Stimulated activated naive CD8-positive, alpha-beta T cell treated with anti-CD3 and anti-CD28 coated beads, Interleukin-15, amount 100 ng/mL, for 72 hours (primary cell): ENCODE data around the gene ELF1.
"Not testable (repeated sequence)": the region's sequence is repeated elsewhere in the genome, so short reads cannot be mapped to it uniquely, and the experiment has no call there.

Experiments
- ATAC-seq: fragments of 150-1000 bp; cut with Tn5 transposase; 2 replicates; pipeline ENCODE4 v1.10.0; 2021; ENCODE audit warnings: mild to moderate bottlenecking, moderate library complexity
- DNase-seq, 2 donors: peaks; one replicate each; pipeline ENCODE4 v3.0.0; 2021 to 2022
- H3K27ac Mint-ChIP-seq, 2 donors: one replicate each; pipeline ENCODE4 v1.8.0; 2022; ENCODE audit warnings: mild to moderate bottlenecking in 2 of 2, mixed read lengths in 2 of 2, moderate library complexity in 2 of 2
- H3K27me3 Mint-ChIP-seq: one replicate; pipeline ENCODE4 v1.8.0; 2022; ENCODE audit warnings: mixed read lengths
- H3K4me1 Mint-ChIP-seq: one replicate; pipeline ENCODE4 v1.8.0; 2022; ENCODE audit warnings: mild to moderate bottlenecking, mixed read lengths
- H3K4me3 Mint-ChIP-seq, 2 donors: one replicate each; pipeline ENCODE4 v1.8.0; 2022; ENCODE audit warnings: mild to moderate bottlenecking in 2 of 2, mixed read lengths in 2 of 2, moderate library complexity in 1 of 2
- H3K9me3 Mint-ChIP-seq, 2 donors: one replicate each; pipeline ENCODE4 v1.8.0; 2022; ENCODE audit warnings: mixed read lengths in 2 of 2

ELF1 gene

GRCh38 chr13:40927929-40928328 is 91.2 kb downstream of the ELF1 start:
- Mint-ChIP-seq H3K9me3 (no peaks in the 10 kb centered on the region), H3K27ac (peak overlapping the region in 1 of 2 donors; percentile 88), H3K27me3 (no peaks in the 10 kb centered on the region), H3K4me1 (peaks cover 15% of the 10 kb centered on the region), H3K4me3 (no peak overlapping the region)
- ATAC-seq (no peak), DNase-seq (no peak)

GRCh38 chr13:40923867-40924266 is 95.2 kb downstream of the ELF1 start:
- DNase-seq (no peak), ATAC-seq (no peak)
- no peaks in the 10 kb centered on the region for H3K9me3 Mint-ChIP-seq
- no peaks in the 10 kb centered on the region for H3K27me3 Mint-ChIP-seq
- H3K27ac Mint-ChIP-seq: peak overlapping the region in 1 of 2 donors; percentile 19
- no peak overlapping the region for H3K4me3 Mint-ChIP-seq
- H3K4me1 Mint-ChIP-seq: peaks cover 20% of the 10 kb centered on the region

DNA sequence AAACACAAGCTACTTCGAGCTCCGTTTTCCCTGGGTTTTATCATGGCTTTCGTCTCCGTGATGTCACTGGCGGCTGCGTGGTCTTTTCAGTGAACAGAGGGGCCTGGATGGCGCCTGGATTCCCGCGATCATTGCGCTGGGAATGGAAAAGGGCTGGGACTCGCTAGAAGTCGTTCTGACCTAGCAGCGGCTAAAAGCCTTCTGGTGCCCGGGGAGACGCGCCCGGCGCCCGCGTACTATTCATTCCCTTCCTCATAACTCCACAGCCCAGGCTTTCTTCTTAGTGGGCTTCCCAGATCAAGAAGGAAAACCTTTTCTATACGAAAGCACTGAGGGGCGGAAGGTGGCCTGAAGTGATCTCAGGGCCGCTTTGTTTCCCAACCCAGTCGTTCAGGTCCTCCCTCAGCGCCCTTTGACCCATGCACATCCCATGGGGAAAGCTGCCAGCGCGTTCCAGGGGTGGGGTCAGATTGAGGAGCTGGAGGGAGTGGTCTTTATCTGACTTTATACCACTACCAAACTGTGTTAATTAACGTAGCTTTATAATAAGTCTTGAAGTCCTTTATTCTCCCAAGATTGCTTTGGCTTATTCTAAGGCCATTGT is 96.6 kb downstream of the ELF1 start:
- Mint-ChIP-seq H3K27me3 (no peaks in the 10 kb centered on the region), H3K27ac (peak overlapping the region; percentile 86 to 92), H3K9me3 (no peaks in the 10 kb centered on the region), H3K4me1 (peaks cover 17% of the 10 kb centered on the region), H3K4me3 (peak overlapping the region; percentile 69 to 76)
- DNase-seq (no peak), ATAC-seq (no peak)

DNA sequence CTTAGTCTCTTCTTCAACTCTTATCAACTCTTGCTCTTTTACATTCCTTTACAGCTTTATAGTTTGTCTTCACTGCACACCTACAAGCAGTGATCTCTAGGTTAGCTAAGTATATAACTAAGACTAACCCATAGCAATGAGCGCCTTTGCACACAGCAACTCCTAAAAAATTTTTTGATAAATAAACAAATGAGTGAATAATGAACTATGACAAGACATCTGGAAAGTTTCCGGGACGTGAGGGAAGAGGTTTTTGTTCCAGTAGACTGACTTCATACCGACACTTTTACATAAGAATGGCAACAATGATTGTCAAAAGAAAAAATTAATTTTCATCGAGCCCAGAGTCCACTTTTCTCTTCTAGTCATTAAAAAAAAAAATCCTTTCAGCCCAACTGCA is 98.3 kb downstream of the ELF1 start:
- DNase-seq (no peak), ATAC-seq (no peak)
- Mint-ChIP-seq H3K9me3 (no peaks in the 10 kb centered on the region), H3K27ac (peak overlapping the region; percentile 95 to 97), H3K4me3 (peak overlapping the region; percentile 90), H3K27me3 (no peaks in the 10 kb centered on the region), H3K4me1 (peaks cover 31% of the 10 kb centered on the region)

- not testable (repeated sequence) for H3K9me3 Mint-ChIP-seq, H3K27me3 Mint-ChIP-seq, H3K27ac Mint-ChIP-seq, DNase-seq, ATAC-seq
- Mint-ChIP-seq H3K4me3 (peak overlapping the region; percentile 37 to 90), H3K4me1 (peaks cover 31% of the 10 kb centered on the region)
Measured at GRCh38 chr13:40919901-40920300, 99.2 kb downstream of the ELF1 start.

- H3K27me3 Mint-ChIP-seq: no peaks in the 10 kb centered on the region
- ATAC-seq (no peak), DNase-seq (no peak)
- peaks cover 27% of the 10 kb centered on the region for H3K4me1 Mint-ChIP-seq
- no peak overlapping the region for H3K4me3 Mint-ChIP-seq
- H3K27ac Mint-ChIP-seq: no peak overlapping the region
- H3K9me3 Mint-ChIP-seq: no peaks in the 10 kb centered on the region
Measured at GRCh38 chr13:40916207-40916998, 102.7 kb downstream of the ELF1 start.

GRCh38 chr13:40914863-40915262 is 104.3 kb downstream of the ELF1 start:
- H3K9me3 Mint-ChIP-seq, H3K27me3 Mint-ChIP-seq, H3K27ac Mint-ChIP-seq, ATAC-seq, H3K4me3 Mint-ChIP-seq, DNase-seq: not testable (repeated sequence)
- peaks cover 31% of the 10 kb centered on the region for H3K4me1 Mint-ChIP-seq

DNA sequence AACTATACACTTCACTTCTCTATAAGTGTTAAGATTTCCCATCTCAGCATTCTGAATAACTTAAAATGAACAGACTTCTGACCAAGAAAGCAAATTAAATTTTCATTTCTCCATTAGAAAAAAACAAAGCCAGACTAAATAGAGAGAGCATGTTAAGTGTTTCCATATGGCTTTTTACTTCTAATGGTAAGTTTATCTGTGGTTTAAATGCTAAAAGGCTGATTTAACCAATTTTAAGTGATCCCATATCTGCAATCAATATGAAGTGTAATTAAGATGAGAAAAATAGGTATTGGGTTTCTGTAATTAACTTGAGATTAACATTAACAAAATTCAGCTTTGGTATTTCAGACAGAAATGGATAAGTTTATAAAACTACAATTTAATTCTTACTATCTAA is 107.8 kb downstream of the ELF1 start:
- H3K4me1 Mint-ChIP-seq: peaks cover 26% of the 10 kb centered on the region
- H3K4me3 Mint-ChIP-seq: no peak overlapping the region
- no peak overlapping the region for H3K27ac Mint-ChIP-seq
- H3K27me3 Mint-ChIP-seq: no peaks in the 10 kb centered on the region
- DNase-seq (no peak), ATAC-seq (no peak)
- no peaks in the 10 kb centered on the region for H3K9me3 Mint-ChIP-seq

GRCh38 chr13:40910324-40911050 is 108.6 kb downstream of the ELF1 start:
- DNase-seq (no peak), ATAC-seq (peak; percentile 71)
- H3K9me3 Mint-ChIP-seq: no peaks in the 10 kb centered on the region
- H3K27me3 Mint-ChIP-seq: no peaks in the 10 kb centered on the region
- no peak overlapping the region for H3K27ac Mint-ChIP-seq
- H3K4me3 Mint-ChIP-seq: no peak overlapping the region
- H3K4me1 Mint-ChIP-seq: peaks cover 23% of the 10 kb centered on the region

DNA sequence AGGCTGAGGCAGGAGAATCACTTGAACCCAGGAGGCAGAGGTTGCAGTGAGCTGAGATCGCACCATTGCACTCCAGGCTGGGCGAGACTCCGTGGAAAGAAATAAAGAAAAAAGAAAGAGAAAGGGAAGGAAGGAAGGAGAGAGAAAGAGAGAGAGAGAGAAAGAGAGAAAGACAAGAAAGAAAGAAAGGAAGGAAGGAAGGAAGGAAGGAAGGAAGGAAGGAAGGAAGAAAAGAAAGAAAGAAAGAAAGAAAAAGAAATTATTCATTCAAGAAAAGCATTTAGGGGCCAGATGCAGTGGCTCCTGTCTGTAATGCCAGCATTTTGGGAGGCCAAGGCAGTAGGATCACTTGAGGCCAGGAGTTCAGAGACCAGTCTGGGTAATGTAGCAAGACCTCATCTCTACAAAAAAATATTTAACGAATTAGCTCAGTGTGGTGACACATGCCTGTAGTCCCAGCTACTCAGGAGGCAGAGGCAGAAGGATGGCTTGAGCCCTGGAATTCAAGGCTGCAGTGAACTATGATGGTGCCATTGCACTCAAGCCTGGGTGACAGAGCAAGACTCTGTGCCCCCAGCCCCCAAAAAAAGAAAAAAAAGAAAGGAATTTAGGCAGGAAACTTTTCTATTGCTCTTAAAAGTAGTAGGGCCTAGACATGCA is 109.4 kb downstream of the ELF1 start:
- ATAC-seq, H3K9me3 Mint-ChIP-seq, H3K27me3 Mint-ChIP-seq, DNase-seq, H3K27ac Mint-ChIP-seq: not testable (repeated sequence)
- Mint-ChIP-seq H3K4me1 (peaks cover 23% of the 10 kb centered on the region), H3K4me3 (peak overlapping the region in 1 of 2 donors; percentile 5)

DNA sequence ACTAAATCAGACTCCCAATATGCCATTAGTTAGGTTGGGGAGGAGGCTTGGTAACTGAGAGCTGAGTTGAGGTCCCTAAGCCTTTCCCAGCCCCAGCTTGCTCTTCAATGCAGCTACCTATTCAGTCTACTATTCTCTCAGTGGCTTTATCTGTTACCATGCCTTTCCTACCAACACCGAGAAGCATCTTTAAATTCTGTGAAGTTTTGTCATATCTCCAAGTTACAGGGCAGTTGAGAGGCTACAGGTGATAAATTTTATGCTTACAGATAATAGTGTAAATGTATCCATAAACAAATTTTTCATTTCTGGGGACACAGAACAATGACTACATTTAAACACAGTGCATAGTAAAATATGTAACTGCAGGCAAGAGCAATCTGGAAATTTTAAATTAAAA is 110.6 kb downstream of the ELF1 start:
- no peaks in the 10 kb centered on the region for H3K27me3 Mint-ChIP-seq
- H3K4me1 Mint-ChIP-seq: peaks cover 23% of the 10 kb centered on the region
- H3K27ac Mint-ChIP-seq: no peak overlapping the region
- no peaks in the 10 kb centered on the region for H3K9me3 Mint-ChIP-seq
- no peak for ATAC-seq
- no peak overlapping the region for H3K4me3 Mint-ChIP-seq
- no peak for DNase-seq

DNA sequence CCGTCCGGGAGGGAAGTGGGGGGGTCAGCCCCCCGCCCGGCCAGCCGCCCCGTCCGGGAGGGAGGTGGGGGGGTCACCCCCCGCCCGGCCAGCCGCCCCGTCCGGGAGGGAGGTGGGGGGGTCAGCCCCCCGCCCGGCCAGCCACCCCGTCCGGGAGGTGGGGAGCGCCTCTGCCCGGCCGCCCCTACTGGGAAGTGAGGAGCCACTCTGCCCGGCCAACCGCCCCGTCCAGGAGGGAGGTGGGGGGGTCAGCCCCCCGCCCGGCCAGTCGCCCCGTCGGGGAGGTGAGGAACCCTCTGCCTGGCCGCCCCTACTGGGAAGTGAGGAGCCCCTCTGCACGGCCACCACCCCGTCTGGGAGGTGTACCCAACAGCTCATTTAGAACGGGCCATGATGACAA is 118.1 kb downstream of the ELF1 start:
- H3K4me1 Mint-ChIP-seq, H3K27me3 Mint-ChIP-seq, H3K4me3 Mint-ChIP-seq, ATAC-seq, H3K27ac Mint-ChIP-seq, H3K9me3 Mint-ChIP-seq, DNase-seq: not testable (repeated sequence)

- DNase-seq, H3K4me1 Mint-ChIP-seq, H3K27ac Mint-ChIP-seq, H3K9me3 Mint-ChIP-seq, ATAC-seq, H3K27me3 Mint-ChIP-seq, H3K4me3 Mint-ChIP-seq: not testable (repeated sequence)
Measured at GRCh38 chr13:40900568-40900967, 118.5 kb downstream of the ELF1 start.

DNA sequence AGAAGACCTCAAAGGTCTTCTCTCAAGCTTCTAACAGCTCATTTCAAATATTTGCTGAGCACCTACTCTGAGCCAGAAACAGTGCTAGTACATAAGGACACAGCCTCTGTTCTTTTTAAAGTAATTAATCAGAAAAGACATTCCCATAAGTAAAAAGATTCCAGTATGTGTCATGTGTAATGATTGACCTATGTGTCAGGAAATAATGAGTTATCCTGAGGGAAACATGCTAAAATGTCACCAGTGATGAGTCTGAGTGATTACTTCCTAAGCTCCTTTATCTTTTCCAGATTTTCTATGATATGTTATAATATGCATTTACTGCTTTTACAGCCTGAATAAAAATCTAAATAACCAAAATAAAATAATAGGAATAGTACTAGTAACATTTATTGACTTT is 122.1 kb downstream of the ELF1 start:
- H3K4me1 Mint-ChIP-seq: peaks cover 7% of the 10 kb centered on the region
- no peaks in the 10 kb centered on the region for H3K27me3 Mint-ChIP-seq
- H3K27ac Mint-ChIP-seq: no peak overlapping the region
- no peaks in the 10 kb centered on the region for H3K9me3 Mint-ChIP-seq
- ATAC-seq (no peak), DNase-seq (no peak)
- no peak overlapping the region for H3K4me3 Mint-ChIP-seq

- no peak for ATAC-seq
- peaks cover 7% of the 10 kb centered on the region for H3K4me1 Mint-ChIP-seq
- no peak overlapping the region for H3K4me3 Mint-ChIP-seq
- H3K27me3 Mint-ChIP-seq: no peaks in the 10 kb centered on the region
- H3K9me3 Mint-ChIP-seq: peaks cover 0 to under 1% of the 10 kb centered on the region in 2 donors
- DNase-seq: no peak
- H3K27ac Mint-ChIP-seq: no peak overlapping the region
Measured at GRCh38 chr13:40895227-40896184, 123.6 kb downstream of the ELF1 start.
